Esophagus squamous epithelium (tissue), 4 donors: ENCODE results near the gene PAOX.

Experiments
- CTCF ChIP-seq, 6 experiments: fragments of 450-650 bp in 4 of 6; fragments of 200-600 bp in 2 of 6; sonication (generic) in 2 of 6; IDR thresholded peaks; one replicate each; pipeline ENCODE4 v1.5.1; 2016 to 2019; ENCODE audit warnings: antibody characterized with exemption in 6 of 6, mild to moderate bottlenecking in 4 of 6, moderate library complexity in 4 of 6
- POLR2A ChIP-seq, 4 donors: fragments of 450-650 bp; IDR thresholded peaks; one replicate each; pipeline ENCODE4 v1.6.1; 2017; ENCODE audit warnings: antibody characterized with exemption in 4 of 4, mild to moderate bottlenecking in 4 of 4, moderate library complexity in 3 of 4

GRCh38 chr10:133397938-133398337, 18.9 kb downstream of the PAOX start:
- TF ChIP-seq CTCF (IDR thresholded peaks at IDR 0.05), result no peak
- TF ChIP-seq POLR2A (IDR thresholded peaks at IDR 0.05), result no peak
